NK-92 (cell line): Measurements from ENCODE around the gene ASPA.
"Not testable (repeated sequence)": the region's sequence is repeated elsewhere in the genome, so short reads cannot be mapped to it uniquely, and the experiment has no call there.

Experiments
- DNase-seq: peaks from one replicate; lab custom pipeline; 2025; ENCODE audit not compliant: unreplicated experiment; lab: John Stamatoyannopoulos, UW

Gene ASPA

DNA sequence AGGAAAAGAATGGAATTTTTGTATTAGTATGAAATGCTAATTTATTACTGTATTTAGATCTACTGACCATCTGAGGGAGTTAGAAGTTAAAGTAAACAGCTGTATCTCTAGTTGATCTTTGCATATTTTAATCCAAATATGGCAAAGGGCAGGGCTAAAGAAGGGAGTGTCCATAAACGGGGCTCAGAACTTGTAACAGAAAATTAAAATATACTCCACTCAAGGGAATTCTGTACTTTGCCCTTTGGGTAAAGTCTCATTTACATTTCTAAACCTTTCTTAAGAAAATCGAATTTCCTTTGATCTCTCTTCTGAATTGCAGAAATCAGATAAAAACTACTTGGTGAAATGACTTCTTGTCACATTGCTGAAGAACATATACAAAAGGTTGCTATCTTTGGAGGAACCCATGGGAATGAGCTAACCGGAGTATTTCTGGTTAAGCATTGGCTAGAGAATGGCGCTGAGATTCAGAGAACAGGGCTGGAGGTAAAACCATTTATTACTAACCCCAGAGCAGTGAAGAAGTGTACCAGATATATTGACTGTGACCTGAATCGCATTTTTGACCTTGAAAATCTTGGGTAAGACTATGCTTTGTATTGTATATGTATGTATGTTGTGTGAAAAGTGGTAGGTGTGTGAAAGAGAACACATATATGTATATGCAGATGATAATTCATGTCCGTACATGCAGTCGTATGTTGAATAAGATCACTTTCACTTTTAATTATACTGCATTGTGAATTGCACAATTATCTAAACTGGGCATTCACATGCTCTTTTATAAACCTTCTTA is at the start of gene ASPA:
Gene ASPA (plus strand): TSS at position 186 of the 799 bp plus-strand sequence. CDS start 163 bp downstream, at position 349.
- no peak for DNase-seq

DNA sequence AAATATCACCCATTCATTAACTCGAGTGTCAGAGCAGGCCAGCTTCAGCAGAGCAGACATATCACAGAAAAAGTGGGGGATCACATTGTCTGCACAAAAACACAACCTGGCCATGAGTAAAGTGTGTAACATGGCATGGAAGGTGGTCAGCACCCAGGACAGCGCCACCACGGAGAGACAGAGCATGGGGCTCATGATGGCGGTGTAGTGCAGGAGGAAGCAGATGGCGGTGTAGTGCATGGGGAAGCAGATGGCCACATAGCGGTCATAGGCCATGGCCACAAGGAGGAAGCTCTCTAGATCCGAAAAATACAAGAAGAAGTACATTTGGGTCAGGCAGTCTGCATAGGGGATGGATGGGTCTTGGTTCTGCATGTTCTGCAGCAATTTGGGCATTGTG is 42.6 kb upstream of the ASPA start:
- DNase-seq, result not testable (repeated sequence)

DNA sequence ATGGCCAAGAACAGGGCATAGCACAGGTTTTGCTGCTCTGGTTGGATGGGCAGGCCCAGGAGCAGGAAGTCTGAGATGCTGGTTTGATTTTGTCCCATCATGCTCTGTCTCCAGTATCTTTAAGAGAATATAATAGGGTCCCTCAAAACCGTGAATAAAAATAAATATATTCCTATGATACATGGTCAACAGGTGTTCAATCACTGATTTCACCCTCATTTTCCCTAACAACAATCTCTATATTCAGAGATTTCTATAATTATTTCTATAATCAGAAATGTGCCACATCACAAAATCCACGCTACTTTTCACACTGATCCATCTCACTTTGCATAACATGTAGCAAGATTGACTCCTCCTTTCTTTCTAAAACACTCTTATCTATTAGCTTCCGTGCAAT is 42.1 kb upstream of the ASPA start, which contains the start of gene OR1E2:
Gene OR1E2 (minus strand): TSS at position 101 of the 400 bp plus-strand sequence. CDS start 0 bp downstream, at position 101.
- DNase-seq, result no peak

DNA sequence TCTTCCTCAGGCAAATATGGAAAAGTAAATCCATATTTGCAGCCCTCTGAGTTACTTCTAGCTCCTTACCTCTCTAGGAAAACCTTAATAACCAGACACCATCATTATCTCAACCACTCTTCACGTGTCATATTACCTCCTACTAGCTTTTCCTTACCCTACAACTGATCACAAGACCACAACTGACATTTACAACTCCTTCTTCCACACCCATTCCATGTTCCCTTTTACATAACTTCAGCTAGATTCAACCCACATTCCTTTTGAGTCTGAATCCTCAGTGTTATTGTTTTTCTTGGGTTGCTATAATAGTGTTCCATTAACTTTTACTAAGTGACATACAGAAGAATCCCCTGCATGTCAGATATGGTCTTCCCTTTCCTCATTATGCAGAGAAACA is 37.4 kb upstream of the ASPA start:
- no peak for DNase-seq

DNA sequence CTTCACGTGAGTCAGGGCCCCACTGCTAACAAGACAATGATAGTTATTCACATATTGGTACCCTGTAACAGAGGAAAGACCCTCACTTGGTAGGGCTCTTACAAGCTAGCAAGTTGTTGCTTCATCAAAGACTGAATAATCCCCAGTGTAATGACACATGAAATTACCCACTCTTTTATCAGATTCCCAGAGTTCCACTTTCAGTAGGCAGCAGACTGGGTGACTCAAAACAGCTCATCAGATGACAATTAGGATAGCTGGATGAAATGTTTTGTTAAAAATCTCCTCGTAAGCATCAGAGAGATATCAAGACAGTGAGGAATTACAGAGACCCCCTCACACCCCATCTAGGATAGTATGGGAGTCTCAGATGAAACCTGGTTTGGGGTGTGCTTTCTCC is 35.3 kb upstream of the ASPA start:
- no peak for DNase-seq

DNA sequence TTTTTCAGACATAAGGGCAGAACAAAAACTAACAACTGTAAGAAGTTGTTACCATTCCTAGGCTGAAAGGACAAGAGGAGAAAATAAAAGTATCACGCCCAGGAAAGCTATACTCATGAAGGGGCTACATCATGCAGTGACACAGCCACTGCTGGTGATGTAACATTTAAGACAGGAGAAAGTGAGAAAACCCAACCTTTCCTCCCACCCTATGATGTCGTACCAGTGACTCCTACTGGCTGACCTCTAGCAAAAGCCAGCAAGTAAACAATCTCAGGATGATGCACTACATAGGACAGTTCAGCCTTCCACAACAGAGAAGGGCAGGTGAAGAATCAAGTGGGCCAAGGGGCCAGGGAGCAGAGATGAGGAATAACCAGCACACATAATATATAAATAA is 28.2 kb upstream of the ASPA start:
- DNase-seq, result no peak

DNA sequence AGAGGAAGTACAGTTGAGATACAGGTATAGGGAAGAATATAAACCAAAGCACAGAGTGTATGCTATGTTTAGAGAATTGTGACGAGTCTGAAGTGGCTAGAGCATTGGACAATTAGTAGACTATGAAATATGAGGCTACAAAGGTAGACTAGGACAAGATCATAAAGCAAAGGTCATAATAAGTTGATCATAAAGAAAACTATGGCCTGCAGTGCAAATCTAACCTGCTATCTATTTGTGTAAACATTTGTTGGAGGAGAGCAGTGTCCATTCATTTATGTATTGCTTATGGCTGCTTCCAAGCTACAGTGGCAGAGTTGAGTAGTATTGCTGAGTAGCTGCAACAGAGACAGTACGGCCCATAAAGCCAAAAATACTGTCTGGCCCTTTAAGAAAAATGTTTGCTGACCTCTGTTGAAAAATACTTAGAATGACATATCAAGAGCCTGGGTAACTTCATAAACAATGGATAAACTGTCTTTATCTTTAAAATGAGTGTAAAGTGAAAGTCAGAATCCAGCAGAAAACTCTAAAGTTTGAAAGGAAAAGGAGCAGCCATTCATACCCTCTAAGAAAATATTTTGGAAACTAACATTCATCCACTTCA is 27.6 kb upstream of the ASPA start:
- no peak for DNase-seq

DNA sequence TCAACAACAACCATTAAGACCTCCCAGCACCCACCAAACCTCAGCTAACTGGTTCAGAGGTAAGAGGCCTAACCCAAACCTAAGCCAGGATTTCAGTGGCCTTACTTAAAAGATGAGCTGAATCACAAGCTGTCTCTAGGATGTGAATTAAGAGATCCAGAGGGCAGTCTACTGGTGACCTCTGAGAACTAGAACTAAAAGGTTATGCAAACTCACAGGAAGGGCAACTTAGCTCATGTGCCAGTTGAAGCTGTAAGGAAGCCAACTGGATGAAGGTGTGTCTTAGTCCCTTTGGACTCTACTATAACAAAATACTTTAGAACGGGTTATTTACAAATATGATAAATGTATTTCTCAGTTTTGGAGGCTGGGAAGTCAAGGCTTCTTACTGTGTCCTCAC is 9.4 kb upstream of the ASPA start:
- not testable (repeated sequence) for DNase-seq

DNA sequence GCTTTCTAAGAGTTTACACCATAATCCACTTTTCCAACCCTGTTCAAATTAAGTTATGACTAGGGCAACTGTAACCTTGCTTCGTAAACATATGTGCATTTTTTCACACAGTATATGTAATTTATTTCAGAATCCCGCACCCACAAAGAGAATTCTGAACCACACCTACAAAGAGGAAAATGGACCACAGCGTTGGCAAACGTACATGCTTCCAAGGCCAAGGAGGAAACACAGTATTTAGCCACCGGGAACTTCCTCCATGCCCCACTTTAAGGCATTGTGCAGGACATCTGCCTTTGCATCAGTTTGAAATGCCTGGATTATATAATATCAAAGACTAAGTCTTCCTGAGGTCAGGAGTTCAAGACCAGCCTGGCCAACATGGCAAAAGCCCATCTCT is 6.3 kb upstream of the ASPA start:
- DNase-seq, result no peak

DNA sequence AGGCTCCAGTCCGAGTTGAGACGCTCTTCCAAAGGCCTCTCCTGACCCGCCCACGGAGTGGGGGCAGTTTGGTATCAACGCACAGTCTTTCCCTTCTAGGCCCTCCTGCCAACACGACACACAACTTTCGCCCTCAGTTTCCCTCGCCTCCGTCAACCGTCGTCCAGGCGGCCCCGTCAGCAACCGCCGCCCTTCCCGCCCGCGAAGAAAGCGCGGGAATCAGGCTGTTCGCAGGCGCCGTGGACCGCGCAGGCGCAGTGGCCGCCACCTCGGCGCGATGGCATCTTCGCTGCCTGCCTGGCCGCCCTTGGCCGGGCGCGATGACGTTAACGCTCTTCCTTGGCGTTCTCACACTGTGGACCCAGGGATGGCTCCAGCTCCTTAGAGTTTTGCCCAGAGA is 4.2 kb upstream of the ASPA start, which contains the start of gene SPATA22:
Gene SPATA22 (minus strand): TSS at position 221 of the 400 bp plus-strand sequence. CDS start 2,494 bp downstream, outside the sequence.
- no peak for DNase-seq

DNA sequence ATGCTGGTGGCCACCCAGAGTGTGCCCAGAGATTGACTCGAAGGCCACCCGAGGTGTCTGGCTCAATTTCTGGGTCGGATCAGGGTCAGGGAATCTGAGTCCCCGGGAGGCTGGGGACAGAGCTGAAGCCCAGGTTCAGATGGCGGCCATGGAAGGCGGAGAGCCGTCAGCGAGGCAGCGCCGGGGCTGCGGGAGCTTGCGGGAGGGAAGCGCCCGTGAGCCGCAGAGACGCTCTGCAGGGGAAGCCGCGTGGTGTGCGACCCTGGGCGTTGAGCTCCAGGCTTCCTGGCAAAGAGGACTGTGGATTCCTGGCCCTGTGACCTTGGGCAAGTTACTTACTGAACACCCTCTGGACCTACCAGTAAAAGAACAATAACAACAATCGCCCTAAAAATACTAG is 3.7 kb upstream of the ASPA start:
- no peak for DNase-seq

DNA sequence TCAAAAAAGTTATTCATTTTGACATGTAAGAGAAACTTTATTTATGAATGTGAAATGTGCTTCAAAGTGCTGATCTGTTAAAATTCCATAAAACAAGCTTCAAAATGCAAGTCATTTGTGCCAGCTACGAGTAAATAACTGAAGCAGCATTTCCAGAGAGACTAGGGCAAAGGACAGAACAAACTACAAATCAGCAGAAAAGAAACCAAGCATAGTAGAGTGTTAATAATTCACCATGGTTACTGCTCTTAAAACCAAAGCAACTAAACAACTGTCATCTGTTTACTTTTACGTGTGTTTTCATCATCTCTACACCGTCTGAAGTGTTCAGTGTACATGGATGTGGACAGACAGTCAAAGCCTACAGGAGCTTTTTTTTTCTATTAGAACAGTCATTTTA is 1.6 kb upstream of the ASPA start:
- no peak for DNase-seq

DNA sequence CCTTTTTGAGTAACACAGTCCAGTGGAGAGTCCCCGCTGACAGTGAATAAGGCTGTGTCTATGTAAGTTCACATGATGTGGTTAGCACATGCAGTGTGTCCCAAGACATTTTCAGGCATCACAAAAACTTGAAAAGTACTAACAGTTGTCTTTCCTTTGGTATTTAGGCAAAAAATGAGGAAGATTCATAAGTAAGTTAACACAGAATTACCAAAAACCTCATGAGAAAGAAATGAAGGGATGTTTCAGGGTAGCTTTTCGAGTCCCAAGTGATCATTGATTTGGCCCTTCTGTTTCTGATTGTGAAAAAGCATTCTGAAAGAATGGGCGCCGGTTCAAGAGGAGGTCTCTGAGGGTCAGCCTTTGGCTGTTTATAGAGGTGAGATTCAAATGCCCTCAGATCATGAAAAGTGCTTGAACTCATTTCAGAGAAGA is 529 bp upstream of the ASPA start:
- no peak for DNase-seq

DNA sequence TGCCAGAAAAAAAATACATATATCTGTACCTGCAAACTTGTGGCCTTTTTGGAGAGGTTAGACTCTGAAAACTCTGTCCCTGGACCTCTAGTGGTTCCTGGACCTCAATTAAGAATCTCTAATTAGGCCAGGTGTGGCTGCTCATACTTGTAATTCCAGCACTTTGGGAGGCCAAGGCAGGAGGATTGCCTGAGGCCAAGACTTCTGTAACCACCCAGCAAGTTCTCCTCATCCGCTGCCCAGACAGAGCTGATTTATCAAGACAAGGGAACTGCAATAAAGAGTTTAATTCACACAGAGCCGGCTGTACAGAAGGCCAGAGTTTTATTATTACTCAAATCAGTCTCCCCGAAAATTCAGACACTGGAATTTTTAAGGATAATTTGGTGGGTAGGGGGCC is 4.2 kb downstream of the ASPA start:
- DNase-seq, result no peak

DNA sequence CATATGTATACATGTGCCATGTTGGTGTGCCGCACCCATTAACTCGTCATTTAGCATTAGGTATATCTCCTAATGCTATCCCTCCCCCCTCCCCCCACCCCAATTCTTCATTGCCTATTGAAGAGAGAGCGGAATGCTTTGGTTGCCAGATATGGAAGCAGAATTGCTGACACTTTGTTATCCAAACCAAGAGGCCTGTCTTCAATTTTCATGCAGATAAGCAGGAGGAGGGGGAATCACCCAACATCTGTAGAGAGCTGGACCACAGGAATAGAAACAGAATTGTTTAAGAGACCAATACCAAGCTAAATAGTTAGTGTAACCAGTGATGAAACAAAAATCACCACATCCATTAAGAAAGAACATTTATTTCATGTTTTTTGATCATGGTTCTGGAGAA is 7.1 kb downstream of the ASPA start:
- no peak for DNase-seq

DNA sequence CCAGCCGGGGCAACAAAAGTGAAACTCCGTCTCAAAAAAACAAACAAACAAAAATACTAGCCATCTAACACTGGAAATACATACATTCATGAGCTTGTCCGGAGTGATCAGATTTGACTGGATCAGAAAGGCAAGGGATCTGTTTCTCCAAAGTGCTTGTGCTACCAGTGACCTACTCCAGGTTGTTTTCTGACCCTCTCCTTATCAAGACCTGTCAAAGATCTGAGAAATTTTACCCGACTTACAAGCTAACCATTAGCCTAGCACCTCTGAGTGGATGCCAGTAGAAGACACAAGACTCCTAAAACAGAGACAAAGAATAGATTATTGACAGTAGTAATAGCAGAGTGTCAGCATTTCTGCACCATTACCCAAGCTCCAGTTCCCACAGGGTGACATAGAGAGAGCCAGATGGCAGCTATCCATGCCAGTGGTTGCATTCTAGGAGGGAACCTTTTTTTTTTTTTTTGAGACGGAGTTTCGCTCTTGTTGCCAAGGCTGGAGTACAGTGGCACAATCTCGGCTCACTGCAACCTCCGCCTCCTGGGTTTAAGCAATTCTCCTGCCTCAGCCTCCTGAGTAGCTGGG is 9.8 kb downstream of the ASPA start:
- DNase-seq, result no peak

DNA sequence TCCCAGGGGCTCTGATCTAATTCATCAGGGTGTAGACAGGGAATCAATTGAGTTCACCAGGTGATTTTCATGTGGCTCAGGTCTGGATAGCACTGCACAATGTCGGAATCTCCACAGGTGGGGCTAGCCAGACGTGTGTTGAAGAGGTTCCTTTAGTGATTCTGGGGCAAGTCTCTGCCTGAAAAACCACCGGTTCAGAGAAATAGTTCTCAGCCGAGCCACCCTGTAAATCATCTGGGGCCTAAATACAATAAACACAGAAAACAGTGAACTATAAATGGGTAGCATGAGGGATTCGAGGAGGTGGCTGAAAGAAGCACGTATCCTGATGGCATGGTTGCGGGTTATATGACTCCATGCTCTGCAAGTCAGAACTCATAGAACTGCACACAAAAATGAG is 21.3 kb downstream of the ASPA start:
- no peak for DNase-seq

DNA sequence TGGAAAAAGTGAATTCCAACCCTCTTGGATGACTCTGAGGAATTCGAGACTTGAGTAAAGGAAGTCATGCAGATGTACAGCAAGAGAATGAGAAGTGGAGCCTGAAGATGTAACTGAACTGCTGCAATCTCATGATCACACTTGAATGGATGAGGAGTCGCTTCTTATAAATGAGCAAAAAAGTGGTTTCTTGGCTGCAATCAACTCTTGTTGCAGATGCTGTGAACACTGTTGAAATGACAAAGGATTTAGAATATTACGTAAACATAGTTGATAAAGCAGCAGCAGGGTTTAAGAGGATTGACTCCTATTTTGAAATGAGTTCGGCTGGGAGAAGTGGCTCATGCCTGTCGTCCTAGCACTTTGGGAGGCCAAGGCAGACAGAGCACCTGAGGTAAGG is 25.5 kb downstream of the ASPA start:
- no peak for DNase-seq

DNA sequence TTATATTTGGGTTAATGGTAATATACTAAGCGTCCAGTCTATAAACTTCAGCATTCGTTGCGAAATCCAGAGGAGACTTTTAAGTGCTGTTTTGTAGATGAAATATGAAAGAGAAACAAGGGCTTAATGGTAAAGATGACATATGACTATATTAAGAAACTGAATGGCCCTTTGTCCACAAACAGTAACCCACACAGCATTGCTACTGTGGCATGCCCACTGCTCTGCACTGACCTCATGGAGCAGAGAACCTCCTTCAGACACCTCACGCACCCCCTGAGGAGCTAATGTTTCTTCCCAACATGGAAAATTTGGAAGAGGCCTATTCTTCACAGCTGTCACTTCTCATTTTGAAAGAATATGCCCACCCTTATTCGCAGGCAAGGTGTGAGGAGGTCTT is 26.7 kb downstream of the ASPA start:
- DNase-seq, result no peak

DNA sequence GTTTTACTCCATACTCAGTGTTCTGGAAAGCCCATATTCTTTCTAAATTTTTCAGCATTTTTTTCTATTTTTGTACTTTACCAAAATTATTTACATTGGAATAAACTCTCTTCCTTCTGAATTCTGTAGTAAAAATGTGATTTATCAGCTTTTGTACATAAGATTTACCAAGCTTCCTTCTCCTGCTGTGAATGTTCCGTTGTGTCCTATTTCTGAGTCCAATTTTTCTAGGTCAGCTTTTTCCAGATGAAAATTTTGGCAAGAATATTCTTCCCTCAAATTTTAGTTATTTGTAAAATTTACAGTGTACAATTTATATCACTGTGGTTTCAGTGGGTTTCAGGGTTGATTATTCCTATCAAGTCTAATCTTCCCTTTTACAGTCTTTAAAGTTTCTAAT is 27.5 kb downstream of the ASPA start:
- no peak for DNase-seq

DNA sequence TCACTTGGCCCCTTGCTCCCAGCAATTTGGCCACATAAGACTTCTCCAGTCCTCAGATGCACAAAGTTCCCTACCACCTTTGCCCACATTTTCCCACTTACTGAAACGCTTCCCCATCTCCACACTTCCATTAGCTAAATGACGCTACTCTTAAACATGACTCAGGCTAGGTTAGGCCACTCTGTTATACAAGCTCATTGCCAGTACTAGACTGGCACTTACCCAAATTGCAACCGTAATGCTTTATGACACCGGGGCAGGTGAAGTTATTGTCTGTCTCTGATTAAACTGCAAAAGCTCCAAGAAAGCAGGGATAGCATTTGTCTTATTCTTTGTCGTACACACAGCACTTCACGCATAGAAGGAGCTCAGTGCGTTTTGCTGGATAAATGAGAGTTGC is 29.2 kb downstream of the ASPA start:
- no peak for DNase-seq

DNA sequence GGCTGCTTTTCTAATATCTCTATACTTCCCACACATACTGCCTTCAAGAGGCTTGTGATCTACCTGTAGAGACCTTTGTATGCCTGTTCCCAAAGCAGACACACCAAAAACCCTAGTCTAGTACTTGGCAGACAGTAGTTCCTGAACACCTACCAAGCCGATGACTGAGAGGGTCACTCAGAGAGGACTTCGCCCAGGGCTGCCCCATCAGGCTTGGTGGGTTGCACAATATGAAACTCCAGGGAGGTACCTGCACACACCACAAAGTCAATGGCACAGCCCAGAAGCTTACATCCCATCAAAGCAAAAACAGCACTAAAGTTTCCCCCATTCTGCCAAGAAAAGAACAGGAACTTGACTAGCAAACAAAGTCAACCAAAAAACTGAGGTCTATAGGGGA is 30.3 kb downstream of the ASPA start:
- DNase-seq, result no peak
